IMR-90 (cell line): ENCODE measurements around the gene CDKL1. TPM values are rescaled to one million over a fixed set of nuclear protein-coding genes. Genes with fewer than 3 reads are reported as not detected.

ENCODE experiments used
- ATAC-seq: fragments of 200-7000 bp; cut with Tn5 transposase; 2 replicates; pipeline ENCODE4 v1.9.1; 2020; ENCODE audit warnings: low read depth, mild to moderate bottlenecking, moderate library complexity
- BruUV-seq: library from RNA; stranded (reverse); fragments of 400-500 nt; replicated peaks from 2 replicates; lab custom pipeline; 2021; lab: Mats Ljungman, UMichigan
- CTCF ChIA-PET: fragments of 300-600 bp; formaldehyde crosslinking; extraction: SDS; loops from one replicate; lab custom pipeline; 2021; ENCODE audit warnings: antibody characterized with exemption; lab: Yijun Ruan, JAX
- POLR2A ChIA-PET: fragments of 300-600 bp; sonication (Branson Sonifier 250); formaldehyde crosslinking; loops from one replicate; lab custom pipeline; 2022; ENCODE audit warnings: antibody characterized with exemption; ENCODE audit not compliant: unreplicated experiment; lab: Charles Lee
- DNase-seq: peaks from one replicate; pipeline ENCODE4 v3.0.0; 2013
- H2AFZ ChIP-seq: replicated peaks from 2 replicates; pipeline ENCODE3; 2013; ENCODE audit warnings: low read length, mild to moderate bottlenecking; ENCODE audit not compliant: poor library complexity
- H2AK5ac ChIP-seq: 2 replicates; pipeline ENCODE4 v1.6.1; 2013; ENCODE audit warnings: low read depth, low read length, inconsistent platforms
- H2AK9ac ChIP-seq: replicated peaks from 2 replicates; pipeline ENCODE3; 2013; ENCODE audit warnings: mild to moderate bottlenecking, low read depth, low read length, moderate library complexity; ENCODE audit not compliant: poor library complexity
- H2BK120ac ChIP-seq: 2 replicates; pipeline ENCODE4 v1.6.1; 2013; ENCODE audit warnings: low read depth, low read length, inconsistent platforms
- H2BK15ac ChIP-seq: 3 replicates; pipeline ENCODE4 v1.6.1; 2013; ENCODE audit warnings: low read depth, low read length, inconsistent platforms
- H2BK20ac ChIP-seq: 2 replicates; pipeline ENCODE4 v1.6.1; 2013; ENCODE audit warnings: low read depth, mild to moderate bottlenecking, inconsistent platforms, low read length, moderate library complexity
- H2BK5ac ChIP-seq: 2 replicates; pipeline ENCODE4 v1.6.1; 2013; ENCODE audit warnings: mild to moderate bottlenecking, low read depth, low read length, inconsistent platforms; ENCODE audit not compliant: poor library complexity, severe bottlenecking
- H3K14ac ChIP-seq: replicated peaks from 2 replicates; pipeline ENCODE4 v1.6.1; 2013; ENCODE audit warnings: low read depth, low read length, inconsistent platforms
- H3K18ac ChIP-seq: 2 replicates; pipeline ENCODE4 v1.6.1; 2013; ENCODE audit warnings: low read depth, low read length, control low read depth
- H3K23ac ChIP-seq: 2 replicates; pipeline ENCODE4 v1.6.1; 2013; ENCODE audit warnings: low read depth, low read length, inconsistent platforms
- H3K27ac ChIP-seq: 2 replicates; pipeline ENCODE4 v1.5.1; 2013; ENCODE audit warnings: mild to moderate bottlenecking, control low read depth, low read length; ENCODE audit not compliant: insufficient read depth
- H3K27me3 ChIP-seq: 2 replicates; pipeline ENCODE4 v1.6.1; 2013; ENCODE audit warnings: low read length; ENCODE audit not compliant: control insufficient read depth, insufficient read depth
- H3K36me3 ChIP-seq: 2 replicates; pipeline ENCODE4 v1.6.1; 2013; ENCODE audit warnings: low read length, mixed read lengths; ENCODE audit not compliant: control insufficient read depth, insufficient read depth
- H3K4ac ChIP-seq: 2 replicates; pipeline ENCODE4 v1.6.1; 2013; ENCODE audit warnings: low read depth, low read length, inconsistent platforms
- H3K4me1 ChIP-seq: 2 replicates; pipeline ENCODE4 v1.6.1; 2013; ENCODE audit warnings: low read length, mixed read lengths; ENCODE audit not compliant: control insufficient read depth, insufficient read depth
- H3K4me2 ChIP-seq: 2 replicates; pipeline ENCODE4 v1.6.1; 2013; ENCODE audit warnings: low read depth, mild to moderate bottlenecking, control low read depth, low read length, moderate library complexity
- H3K4me3 ChIP-seq: 2 replicates; pipeline ENCODE4 v1.5.1; 2013; ENCODE audit warnings: low read depth, mild to moderate bottlenecking, control low read depth, low read length, moderate library complexity; ENCODE audit not compliant: insufficient read depth
- H3K56ac ChIP-seq: 2 replicates; pipeline ENCODE4 v1.6.1; 2013; ENCODE audit warnings: low read length, inconsistent platforms; ENCODE audit not compliant: insufficient read depth; ENCODE audit errors: extremely low read depth
- H3K79me1 ChIP-seq, 2 experiments: 2 replicates each; pipeline ENCODE4 v1.6.1; 2013; ENCODE audit warnings: low read length in 2 of 2, inconsistent platforms in 1 of 2, low read depth in 1 of 2
- H3K9ac ChIP-seq: 2 replicates; pipeline ENCODE4 v1.6.1; 2013; ENCODE audit warnings: low read depth, low read length, control low read depth
- H3K9me1 ChIP-seq: 2 replicates; pipeline ENCODE4 v1.6.1; 2013; ENCODE audit warnings: low read length, inconsistent platforms; ENCODE audit not compliant: insufficient read depth
- H3K9me3 ChIP-seq: 2 replicates; pipeline ENCODE4 v1.6.1; 2013; ENCODE audit warnings: low read length; ENCODE audit not compliant: control insufficient read depth, insufficient read depth
- H4K20me1 ChIP-seq: 2 replicates; pipeline ENCODE4 v1.6.1; 2013; ENCODE audit warnings: low read length, inconsistent platforms; ENCODE audit not compliant: insufficient read depth
- H4K5ac ChIP-seq: 2 replicates; pipeline ENCODE4 v1.6.1; 2013; ENCODE audit warnings: mild to moderate bottlenecking, low read depth, low read length, control low read depth
- H4K8ac ChIP-seq, 2 experiments: 2 replicates each; pipeline ENCODE4 v1.6.1; 2013; ENCODE audit warnings: low read depth in 2 of 2, low read length in 2 of 2, control low read depth in 1 of 2, inconsistent platforms in 1 of 2
- H4K91ac ChIP-seq: 2 replicates; pipeline ENCODE4 v1.6.1; 2013; ENCODE audit warnings: low read depth, low read length, inconsistent platforms; ENCODE audit not compliant: insufficient read depth
- BHLHE40 ChIP-seq: fragments of 150-350 bp; IDR thresholded peaks from 2 replicates; pipeline ENCODE4 v1.6.1; 2016; ENCODE audit warnings: mild to moderate bottlenecking, low read depth, low read length
- CHD1 ChIP-seq: IDR thresholded peaks from 2 replicates; pipeline ENCODE4 v1.6.1; 2012; ENCODE audit warnings: low read depth, low read length, improper control_type of control experiment
- ELK1 ChIP-seq: fragments of 150-350 bp; IDR thresholded peaks from 2 replicates; pipeline ENCODE4 v1.6.1; 2016; ENCODE audit warnings: low read depth, mild to moderate bottlenecking, low read length, moderate library complexity, borderline replicate concordance
- FOS ChIP-seq: fragments of 150-350 bp; IDR thresholded peaks from 2 replicates; pipeline ENCODE4 v1.6.1; 2016; ENCODE audit warnings: low read depth, low read length
- MAFK ChIP-seq: IDR thresholded peaks from 2 replicates; pipeline ENCODE4 v1.6.1; 2012; ENCODE audit warnings: low read depth, low read length, improper control_type of control experiment
- MAZ ChIP-seq: IDR thresholded peaks from 2 replicates; pipeline ENCODE4 v1.6.1; 2012; ENCODE audit warnings: low read depth, mild to moderate bottlenecking, low read length, improper control_type of control experiment, moderate library complexity, borderline replicate concordance
- MXI1 ChIP-seq: IDR thresholded peaks from 2 replicates; pipeline ENCODE4 v1.6.1; 2012; ENCODE audit warnings: low read depth, mild to moderate bottlenecking, low read length, moderate library complexity, borderline replicate concordance
- NFE2L2 ChIP-seq: fragments of 150-350 bp; IDR thresholded peaks from 2 replicates; pipeline ENCODE4 v1.6.1; 2016; ENCODE audit warnings: low read depth, mild to moderate bottlenecking, low read length
- POLR2A ChIP-seq: IDR thresholded peaks from 2 replicates; pipeline ENCODE4 v1.6.1; 2012; ENCODE audit warnings: mild to moderate bottlenecking, low read depth, low read length
- RAD21 ChIP-seq: IDR thresholded peaks from 2 replicates; pipeline ENCODE4 v1.6.1; 2012; ENCODE audit warnings: low read length, improper control_type of control experiment
- RCOR1 ChIP-seq: IDR thresholded peaks from 2 replicates; pipeline ENCODE4 v1.6.1; 2012; ENCODE audit warnings: mild to moderate bottlenecking, low read length, improper control_type of control experiment; ENCODE audit not compliant: insufficient replicate concordance
- SMC3 ChIP-seq: fragments of 150-350 bp; IDR thresholded peaks from 2 replicates; pipeline ENCODE4 v1.6.1; 2016; ENCODE audit warnings: low read depth, mild to moderate bottlenecking, antibody characterized with exemption, low read length, moderate library complexity
- USF2 ChIP-seq: fragments of 150-350 bp; IDR thresholded peaks from 2 replicates; pipeline ENCODE4 v1.6.1; 2017; ENCODE audit warnings: mild to moderate bottlenecking, antibody characterized with exemption, low read length, low read depth
- WGBS, 2 experiments: methylation state at CpG; one replicate each; pipeline versions ENCODE4 v1.1.5 to v1.1.7; 2013; ENCODE audit warnings: missing lambda C conversion rate in 2 of 2; ENCODE audit not compliant: insufficient read length in 1 of 2; ENCODE audit errors: extremely low coverage in 2 of 2; 5-methylcytosine and 5-hydroxymethylcytosine counted together
- dilution Hi-C: fragments of 300-500 bp; cut with HindIII; formaldehyde crosslinking; loops from one replicate; pipeline ENCODE4 v1.14.3; 2018; ENCODE audit warnings: low sequenced_read_pairs; ENCODE audit not compliant: unreplicated experiment
- in situ Hi-C: fragments of 300-500 bp; cut with MboI; formaldehyde crosslinking; loops from 3 replicates; pipeline ENCODE4 v1.14.3; 2019; ENCODE audit warnings: low sequenced_read_pairs, inconsistent platforms, mixed read lengths
- intact Hi-C: fragments of 100-400 bp; cut with micrococcal nuclease; formaldehyde crosslinking; loops from 2 replicates; pipeline ENCODE4 v1.10.0; 2022
- polyA plus RNA-seq, 3 experiments: library from polyadenylated mRNA; depleted of rRNA; stranded (reverse); fragments of >200 nt; gene quantifications; 2 replicates each; pipeline ENCODE4 v1.2.3, GENCODE V29; 2012; ENCODE audit warnings: low replicate concordance in 1 of 3
- total RNA-seq: library from RNA; depleted of rRNA; stranded (reverse); fragments of >200 nt; gene quantifications from 2 replicates; pipeline ENCODE4 v1.2.3, GENCODE V29; 2012

Gene CDKL1
- total and polyA plus RNA-seq, 2 of the 4 experiments (the other 2 are of a cell fraction) = 1.9 to 3.8 TPM

GRCh38 chr14:50340045-50340444 is 56.6 kb downstream of the CDKL1 start:
- ChIA-PET CTCF (no interaction called here), POLR2A (no interaction called here)
- Histone ChIP-seq H2AFZ (no peak overlapping the region), H4K5ac (no peak overlapping the region), H3K4ac (peak overlapping the region; percentile 50; the same call in 1 of the 2 replicates), H3K36me3 (no peaks in the 10 kb centered on the region), H2BK15ac (no peak overlapping the region), H2BK120ac (no peak overlapping the region), H3K18ac (no peak overlapping the region), H3K79me1 (peaks cover 0 to 14% of the 10 kb centered on the region in 2 experiments; a peak in 2 of 4 replicates), H3K23ac (no peak overlapping the region), H4K8ac (no peak overlapping the region), H3K4me3 (no peak overlapping the region), H2BK5ac (no peak overlapping the region), H4K91ac (no peak overlapping the region), H3K27me3 (no peaks in the 10 kb centered on the region), H3K56ac (no peak overlapping the region), H4K20me1 (no peaks in the 10 kb centered on the region), H3K9me1 (peaks cover 14% of the 10 kb centered on the region), H2AK5ac (no peak overlapping the region), H3K27ac (no peak overlapping the region), H3K9me3 (no peaks in the 10 kb centered on the region), H3K4me2 (no peak overlapping the region), H3K9ac (no peak overlapping the region), H2AK9ac (no peak overlapping the region), H2BK20ac (no peak overlapping the region), H3K4me1 (peaks cover 22% of the 10 kb centered on the region), H3K14ac (no peak overlapping the region)
- in situ Hi-C loops = no loop called here
- dilution Hi-C loops = no loop called here
- intact Hi-C loops = no loop called here
- WGBS, 2 experiments = no CpG with 5 or more reads among the region's 5 CpGs
- TF ChIP-seq SMC3 (no peak), RCOR1 (no peak), BHLHE40 (no peak), MAFK (no peak), USF2 (no peak), MXI1 (no peak), POLR2A (no peak), ELK1 (no peak), MAZ (no peak), CHD1 (no peak), RAD21 (no peak), FOS (no peak), NFE2L2 (no peak)
- no TSS peak for BruUV-seq
- DNase-seq (no peak), ATAC-seq (no peak)
